Liver (tissue), 9 donors: ENCODE data around the gene REEP3. TPM values are rescaled to one million over a fixed set of nuclear protein-coding genes. Genes with fewer than 3 reads are reported as not detected.

Experiments
- DNase-seq: peaks from one replicate; pipeline ENCODE4 v3.0.0-alpha.2; 2017; ENCODE audit warnings: low spot score
- H3K27ac ChIP-seq, 2 donors: one replicate each; pipeline ENCODE4 v1.7.0; 2013; ENCODE audit warnings: inconsistent platforms in 2 of 2, low read length in 2 of 2, control low read depth in 1 of 2, low read depth in 1 of 2, mild to moderate bottlenecking in 1 of 2
- H3K27me3 ChIP-seq, 4 donors: one replicate each; pipeline versions ENCODE4 v1.6.1 to v1.7.0; 2013; ENCODE audit warnings: low read length in 3 of 4, inconsistent platforms in 1 of 4, mild to moderate bottlenecking in 1 of 4, moderate library complexity in 1 of 4; ENCODE audit not compliant: control insufficient read depth in 4 of 4, insufficient read depth in 4 of 4
- H3K36me3 ChIP-seq, 4 donors: one replicate each; pipeline versions ENCODE4 v1.6.1 to v1.7.0; 2013; ENCODE audit warnings: low read length in 3 of 4, mild to moderate bottlenecking in 3 of 4, low read depth in 1 of 4, moderate library complexity in 1 of 4; ENCODE audit not compliant: control insufficient read depth in 4 of 4, insufficient read depth in 3 of 4
- H3K4me1 ChIP-seq, 4 donors: one replicate each; pipeline versions ENCODE4 v1.6.1 to v1.7.0; 2013; ENCODE audit warnings: low read length in 3 of 4, mild to moderate bottlenecking in 3 of 4, moderate library complexity in 1 of 4; ENCODE audit not compliant: control insufficient read depth in 4 of 4, insufficient read depth in 4 of 4
- H3K4me3 ChIP-seq, 3 donors: one replicate each; pipeline versions ENCODE4 v1.6.1 to v1.7.0; 2013; ENCODE audit warnings: low read length in 3 of 3, control low read depth in 1 of 3, low read depth in 1 of 3, mild to moderate bottlenecking in 1 of 3
- H3K9ac ChIP-seq, 2 donors: one replicate each; pipeline ENCODE4 v1.7.0; 2013; ENCODE audit warnings: low read length in 2 of 2, mild to moderate bottlenecking in 2 of 2, moderate library complexity in 2 of 2, control low read depth in 1 of 2, low read depth in 1 of 2
- H3K9me3 ChIP-seq, 4 donors: one replicate each; pipeline versions ENCODE4 v1.6.1 to v1.7.0; 2013; ENCODE audit warnings: low read length in 3 of 4; ENCODE audit not compliant: control insufficient read depth in 4 of 4
- EGR1 ChIP-seq, 2 donors: IDR thresholded peaks; 2 replicates each; pipeline ENCODE4 v1.6.1; 2016 to 2018; ENCODE audit warnings: antibody characterized with exemption in 2 of 2, low read depth in 2 of 2
- FOXA1 ChIP-seq: IDR thresholded peaks from 2 replicates; pipeline ENCODE4 v1.6.1; 2016; ENCODE audit warnings: antibody characterized with exemption
- FOXA2 ChIP-seq: IDR thresholded peaks from 2 replicates; pipeline ENCODE4 v1.6.1; 2016; ENCODE audit warnings: antibody characterized with exemption
- GABPA ChIP-seq, 2 donors: IDR thresholded peaks in 1 of 2; conservative IDR thresholded peaks in 1 of 2; 2 replicates each; pipeline ENCODE4 v1.6.1; 2016; ENCODE audit warnings: antibody characterized with exemption in 2 of 2, mild to moderate bottlenecking in 1 of 2, moderate library complexity in 1 of 2
- HNF4A ChIP-seq, 2 donors: conservative IDR thresholded peaks; 2 replicates each; pipeline ENCODE4 v1.6.1; 2016; ENCODE audit warnings: antibody characterized with exemption in 2 of 2, mild to moderate bottlenecking in 2 of 2
- HNF4G ChIP-seq: IDR thresholded peaks from 2 replicates; pipeline ENCODE4 v1.6.1; 2016; ENCODE audit warnings: antibody characterized with exemption
- JUND ChIP-seq, 2 donors: IDR thresholded peaks; 2 replicates each; pipeline ENCODE4 v1.6.1; 2016; ENCODE audit warnings: antibody characterized with exemption in 2 of 2
- NR2F2 ChIP-seq: IDR thresholded peaks from 2 replicates; pipeline ENCODE4 v1.6.1; 2016; ENCODE audit warnings: antibody characterized with exemption
- RAD21 ChIP-seq, 2 donors: IDR thresholded peaks; 2 replicates each; pipeline ENCODE4 v1.6.1; 2016; ENCODE audit warnings: antibody characterized with exemption in 2 of 2, mild to moderate bottlenecking in 2 of 2
- RXRA ChIP-seq, 2 donors: IDR thresholded peaks; 2 replicates each; pipeline ENCODE4 v1.6.1; 2017 to 2018; ENCODE audit warnings: antibody characterized with exemption in 2 of 2, mild to moderate bottlenecking in 1 of 2
- SP1 ChIP-seq: IDR thresholded peaks from 2 replicates; pipeline ENCODE4 v1.6.1; 2018; ENCODE audit warnings: antibody characterized with exemption, mild to moderate bottlenecking
- TAF1 ChIP-seq: conservative IDR thresholded peaks from 2 replicates; pipeline ENCODE4 v1.6.1; 2016; ENCODE audit warnings: antibody characterized with exemption, mild to moderate bottlenecking
- YY1 ChIP-seq: IDR thresholded peaks from 2 replicates; pipeline ENCODE4 v1.6.1; 2016; ENCODE audit warnings: antibody characterized with exemption, mild to moderate bottlenecking
- WGBS: extraction: QIAGEN DNeasy Blood & Tissue Kit; methylation state at CpG from one replicate; pipeline ENCODE4 v1.1.7; 2013; 5-methylcytosine and 5-hydroxymethylcytosine counted together
- polyA plus RNA-seq, 2 donors: library from polyadenylated mRNA; stranded (reverse) in 1 of 2; unstranded in 1 of 2; fragments of 200-250 nt in 1 of 2; fragments of >200 nt in 1 of 2; fragmentation: Nextera tagmentation in 1 of 2; extraction: Ambion mirVana in 1 of 2; gene quantifications; one replicate each; pipeline versions ENCODE4 v1.2.1 to v1.2.3, GENCODE V29; 2013 to 2015
- total RNA-seq, 2 donors: library from RNA; depleted of rRNA; stranded (reverse); fragments of >200 nt; gene quantifications; one replicate each; pipeline ENCODE4 v1.2.3, GENCODE V29; 2014
- TF ChIP-seq, protein P1 (sequence below): IDR thresholded peaks from 2 replicates; pipeline ENCODE4 v1.6.1; 2016; ENCODE audit warnings: antibody characterized with exemption, mild to moderate bottlenecking
- TF ChIP-seq, protein P2 (sequence below): IDR thresholded peaks from 2 replicates; pipeline ENCODE4 v1.6.1; 2016; ENCODE audit warnings: antibody characterized with exemption
- TF ChIP-seq, protein P3 (sequence below): IDR thresholded peaks from 2 replicates; pipeline ENCODE4 v1.6.1; 2016; ENCODE audit warnings: antibody characterized with exemption
- TF ChIP-seq, protein P4 (sequence below): fragments of 150-350 bp; IDR thresholded peaks from 2 replicates; pipeline ENCODE4 v1.5.1; 2017; ENCODE audit warnings: improper control_type of control experiment, low read depth, low read length; ENCODE audit not compliant: missing input control
- donor health status: healthy.
- donor health status: healthy.
- donor health status: healthy.
- donor health status: healthy.
- donor health status: healthy.

Gene REEP3
- total and polyA plus RNA-seq, 4 donors = 7.9 to 26.9 (median 18.2) TPM

DNA sequence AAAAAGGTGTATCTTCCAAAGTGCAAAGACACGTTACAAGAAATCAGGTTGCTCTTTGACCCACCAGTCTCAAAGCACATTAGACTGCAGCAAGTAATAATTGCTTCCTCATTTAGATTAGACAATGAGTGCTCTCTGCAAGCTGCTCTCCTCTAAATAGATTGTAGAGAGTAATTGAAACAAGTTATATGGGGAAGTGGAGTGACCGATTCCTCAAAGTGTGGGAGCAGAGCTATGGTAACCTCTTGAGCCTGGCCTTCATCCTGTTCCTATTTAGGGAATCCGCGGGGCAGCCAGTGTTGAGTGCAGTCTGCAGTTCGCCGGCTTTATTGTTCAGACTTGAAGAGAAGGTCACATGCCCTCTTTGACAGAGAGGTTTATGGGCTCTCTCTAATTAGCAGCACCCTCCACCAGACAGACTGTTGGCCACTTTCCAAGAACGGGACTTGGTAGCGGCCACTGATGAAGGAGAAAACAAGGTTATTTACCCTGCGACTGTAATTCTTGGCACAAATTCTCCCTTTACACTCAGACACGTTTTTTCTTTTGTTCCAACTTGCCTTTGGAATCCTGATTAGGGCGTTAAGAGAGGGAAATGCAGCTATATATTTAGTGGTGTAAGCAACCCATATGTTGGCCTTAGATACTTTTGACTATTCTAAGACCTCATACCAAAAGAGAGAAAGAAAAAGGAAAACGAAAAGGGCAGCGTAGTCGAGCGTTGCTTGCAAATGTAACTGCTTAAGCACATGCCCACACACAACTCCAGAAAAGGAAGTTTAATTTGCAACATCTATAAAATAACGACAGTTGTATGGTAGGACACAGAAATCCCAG, 107.5 kb downstream of the REEP3 start:
- H3K27ac ChIP-seq = peak overlapping the region; percentile 80 to 98
- WGBS = 6% methylated on average over 16 of the region's 16 CpGs
- peak overlapping the region; percentile 45 to 83 (median 69) for H3K4me3 ChIP-seq
- H3K36me3 ChIP-seq = no peaks in the 10 kb centered on the region
- H3K9ac ChIP-seq = peak overlapping the region; percentile 94
- peak; percentile 43 for DNase-seq
- no peaks in the 10 kb centered on the region for H3K9me3 ChIP-seq
- TF ChIP-seq RAD21 (IDR thresholded peaks at IDR 0.05) (peak in 1 of 2 donors; percentile 57), NR2F2 (peak; percentile 77), HNF4A (conservative IDR thresholded peaks at IDR 0.05) (peak; percentile 56 to 59), RXRA (IDR thresholded peaks at IDR 0.05) (peak in 1 of 2 donors; percentile 37), YY1 (peak; percentile 25)
- TF ChIP-seq, protein P1, sequence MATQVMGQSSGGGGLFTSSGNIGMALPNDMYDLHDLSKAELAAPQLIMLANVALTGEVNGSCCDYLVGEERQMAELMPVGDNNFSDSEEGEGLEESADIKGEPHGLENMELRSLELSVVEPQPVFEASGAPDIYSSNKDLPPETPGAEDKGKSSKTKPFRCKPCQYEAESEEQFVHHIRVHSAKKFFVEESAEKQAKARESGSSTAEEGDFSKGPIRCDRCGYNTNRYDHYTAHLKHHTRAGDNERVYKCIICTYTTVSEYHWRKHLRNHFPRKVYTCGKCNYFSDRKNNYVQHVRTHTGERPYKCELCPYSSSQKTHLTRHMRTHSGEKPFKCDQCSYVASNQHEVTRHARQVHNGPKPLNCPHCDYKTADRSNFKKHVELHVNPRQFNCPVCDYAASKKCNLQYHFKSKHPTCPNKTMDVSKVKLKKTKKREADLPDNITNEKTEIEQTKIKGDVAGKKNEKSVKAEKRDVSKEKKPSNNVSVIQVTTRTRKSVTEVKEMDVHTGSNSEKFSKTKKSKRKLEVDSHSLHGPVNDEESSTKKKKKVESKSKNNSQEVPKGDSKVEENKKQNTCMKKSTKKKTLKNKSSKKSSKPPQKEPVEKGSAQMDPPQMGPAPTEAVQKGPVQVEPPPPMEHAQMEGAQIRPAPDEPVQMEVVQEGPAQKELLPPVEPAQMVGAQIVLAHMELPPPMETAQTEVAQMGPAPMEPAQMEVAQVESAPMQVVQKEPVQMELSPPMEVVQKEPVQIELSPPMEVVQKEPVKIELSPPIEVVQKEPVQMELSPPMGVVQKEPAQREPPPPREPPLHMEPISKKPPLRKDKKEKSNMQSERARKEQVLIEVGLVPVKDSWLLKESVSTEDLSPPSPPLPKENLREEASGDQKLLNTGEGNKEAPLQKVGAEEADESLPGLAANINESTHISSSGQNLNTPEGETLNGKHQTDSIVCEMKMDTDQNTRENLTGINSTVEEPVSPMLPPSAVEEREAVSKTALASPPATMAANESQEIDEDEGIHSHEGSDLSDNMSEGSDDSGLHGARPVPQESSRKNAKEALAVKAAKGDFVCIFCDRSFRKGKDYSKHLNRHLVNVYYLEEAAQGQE = no peak
- TF ChIP-seq, protein P2, sequence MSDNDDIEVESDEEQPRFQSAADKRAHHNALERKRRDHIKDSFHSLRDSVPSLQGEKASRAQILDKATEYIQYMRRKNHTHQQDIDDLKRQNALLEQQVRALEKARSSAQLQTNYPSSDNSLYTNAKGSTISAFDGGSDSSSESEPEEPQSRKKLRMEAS = no peak
- H3K4me1 ChIP-seq = peaks cover 0 to 47% (median 33%) of the 10 kb centered on the region in 4 donors
- H3K27me3 ChIP-seq = no peaks in the 10 kb centered on the region

DNA sequence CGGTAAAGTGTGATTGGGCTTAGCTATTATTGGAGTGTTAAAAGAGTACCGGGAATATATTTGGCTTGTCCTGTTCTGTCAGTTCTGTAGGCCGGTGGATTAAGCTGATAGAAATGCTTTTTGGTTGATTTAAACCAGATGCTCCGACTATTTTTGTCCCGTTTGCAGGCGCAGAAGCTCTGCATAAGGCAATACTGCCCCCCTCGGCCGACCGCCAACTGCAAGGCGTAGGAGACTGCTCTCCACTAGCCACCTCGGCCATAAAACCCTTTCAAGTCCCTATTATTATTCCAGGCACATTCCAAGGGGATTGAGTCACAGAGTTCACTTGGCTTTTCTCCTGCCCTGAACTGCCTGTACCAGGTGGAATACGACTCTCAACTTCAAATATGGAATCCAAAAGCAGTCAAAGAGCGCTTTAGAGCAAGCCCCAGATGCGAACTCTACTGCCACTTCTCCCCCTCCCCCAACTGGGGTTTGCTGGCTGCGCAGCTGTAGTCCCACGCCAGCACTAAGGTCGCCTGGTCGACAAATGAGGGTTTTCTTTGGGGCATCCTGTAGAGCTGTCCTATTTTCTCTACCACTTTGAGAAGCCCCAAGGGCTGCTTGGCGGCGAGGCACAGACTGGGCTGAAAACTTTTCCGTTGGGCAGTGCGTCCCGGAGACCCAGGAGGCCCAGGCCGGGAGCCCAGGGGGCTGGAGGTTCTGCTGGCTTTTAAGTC, 108.3 kb downstream of the REEP3 start:
- DNase-seq = peak; percentile 82
- H3K4me3 ChIP-seq = peak overlapping the region; percentile 45 to 83 (median 69)
- peaks cover 0 to 47% (median 33%) of the 10 kb centered on the region in 4 donors for H3K4me1 ChIP-seq
- H3K9me3 ChIP-seq = no peaks in the 10 kb centered on the region
- under 1% methylated on average over 24 of the region's 24 CpGs for WGBS
- no peaks in the 10 kb centered on the region for H3K27me3 ChIP-seq
- peak overlapping the region; percentile 94 for H3K9ac ChIP-seq
- peak overlapping the region; percentile 80 to 98 for H3K27ac ChIP-seq
- no peaks in the 10 kb centered on the region for H3K36me3 ChIP-seq
- TF ChIP-seq FOXA2 (no peak), JUND (IDR thresholded peaks at IDR 0.05) (peak; percentile 58 to 79), GABPA (IDR thresholded peaks at IDR 0.05 in 1 of 2, conservative IDR thresholded peaks at IDR 0.05 in 1 of 2) (no peak), FOXA1 (no peak), HNF4G (no peak), RXRA (IDR thresholded peaks at IDR 0.05) (peak; percentile 10 to 48), SP1 (peak; percentile 17), RAD21 (IDR thresholded peaks at IDR 0.05) (peak; percentile 84 to 88), YY1 (peak; percentile 57), NR2F2 (no peak), EGR1 (IDR thresholded peaks at IDR 0.05; ENCODE audit: low read depth in 2 of 2) (no peak), TAF1 (no peak)
- TF ChIP-seq, protein P1 = peak; percentile 8
- TF ChIP-seq, protein P2 = no peak
- TF ChIP-seq, protein P3, sequence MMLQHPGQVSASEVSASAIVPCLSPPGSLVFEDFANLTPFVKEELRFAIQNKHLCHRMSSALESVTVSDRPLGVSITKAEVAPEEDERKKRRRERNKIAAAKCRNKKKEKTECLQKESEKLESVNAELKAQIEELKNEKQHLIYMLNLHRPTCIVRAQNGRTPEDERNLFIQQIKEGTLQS = peak; percentile 36
- TF ChIP-seq, protein P4, sequence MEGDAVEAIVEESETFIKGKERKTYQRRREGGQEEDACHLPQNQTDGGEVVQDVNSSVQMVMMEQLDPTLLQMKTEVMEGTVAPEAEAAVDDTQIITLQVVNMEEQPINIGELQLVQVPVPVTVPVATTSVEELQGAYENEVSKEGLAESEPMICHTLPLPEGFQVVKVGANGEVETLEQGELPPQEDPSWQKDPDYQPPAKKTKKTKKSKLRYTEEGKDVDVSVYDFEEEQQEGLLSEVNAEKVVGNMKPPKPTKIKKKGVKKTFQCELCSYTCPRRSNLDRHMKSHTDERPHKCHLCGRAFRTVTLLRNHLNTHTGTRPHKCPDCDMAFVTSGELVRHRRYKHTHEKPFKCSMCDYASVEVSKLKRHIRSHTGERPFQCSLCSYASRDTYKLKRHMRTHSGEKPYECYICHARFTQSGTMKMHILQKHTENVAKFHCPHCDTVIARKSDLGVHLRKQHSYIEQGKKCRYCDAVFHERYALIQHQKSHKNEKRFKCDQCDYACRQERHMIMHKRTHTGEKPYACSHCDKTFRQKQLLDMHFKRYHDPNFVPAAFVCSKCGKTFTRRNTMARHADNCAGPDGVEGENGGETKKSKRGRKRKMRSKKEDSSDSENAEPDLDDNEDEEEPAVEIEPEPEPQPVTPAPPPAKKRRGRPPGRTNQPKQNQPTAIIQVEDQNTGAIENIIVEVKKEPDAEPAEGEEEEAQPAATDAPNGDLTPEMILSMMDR = peak; percentile 72
